ENCODE results near the gene HOXB2. TPM values are rescaled to one million over a fixed set of nuclear protein-coding genes. Genes with fewer than 3 reads are reported as not detected.

HOXB2 gene
- total RNA-seq, 1 experiment from 2014 or later = 34.5 TPM

- CTCF ChIA-PET = no interaction called here
- intact Hi-C loops (cut with micrococcal nuclease; ENCODE audit: unreplicated experiment) = no loop called here
- no TSS peak for BruUV-seq (replicated peaks)
Observed at GRCh38 chr17:48549281-48549630, 4.3 kb upstream of the HOXB2 start.

GRCh38 chr17:48548523-48549280, 3.8 kb upstream of the HOXB2 start:
- no peak for DNase-seq (ENCODE audit: low spot score)
- POLR2A ChIA-PET (ENCODE audit: low non-redundant PET) = no interaction called here
- intact Hi-C loops (cut with micrococcal nuclease; ENCODE audit: unreplicated experiment) = no loop called here
- CTCF ChIA-PET = no interaction called here
- no TSS peak for BruUV-seq (replicated peaks)
- no peak for TF ChIP-seq CTCF (conservative IDR thresholded peaks at IDR 0.05; ENCODE audit: low read depth, low read length)
- TF ChIP-seq EZH2 (IDR thresholded peaks at IDR 0.05; ENCODE audit: borderline replicate concordance, low read depth, low read length, poor library complexity, severe bottlenecking) = no peak
- Histone ChIP-seq H3K27me3 (replicated peaks; ENCODE audit: insufficient read depth, low read depth, low read length, poor library complexity) (no peaks in the 10 kb centered on the region), H3K9me3 (ENCODE audit: low read depth, low read length, poor library complexity, severe bottlenecking) (no peaks in the 10 kb centered on the region), H3K36me3 (ENCODE audit: insufficient read depth, low read length, poor library complexity, severe bottlenecking) (peaks cover 28% of the 10 kb centered on the region), H3K4me3 (ENCODE audit: low read depth, low read length, poor library complexity, severe bottlenecking) (no peak overlapping the region), H3K27ac (ENCODE audit: low read depth, low read length, poor library complexity, severe bottlenecking) (peak overlapping the region; percentile 95), H3K4me1 (ENCODE audit: insufficient read depth, low read length, poor library complexity, severe bottlenecking) (peaks cover 52% of the 10 kb centered on the region)

More at GRCh38 chr17:48549281-48549630, 4.3 kb upstream of the HOXB2 start:
- Histone ChIP-seq H3K4me3 (ENCODE audit: low read depth, low read length, poor library complexity, severe bottlenecking) (no peak overlapping the region), H3K27ac (ENCODE audit: low read depth, low read length, poor library complexity, severe bottlenecking) (peak overlapping the region; percentile 95), H3K27me3 (replicated peaks; ENCODE audit: insufficient read depth, low read depth, low read length, poor library complexity) (no peaks in the 10 kb centered on the region), H3K4me1 (ENCODE audit: insufficient read depth, low read length, poor library complexity, severe bottlenecking) (peaks cover 58% of the 10 kb centered on the region), H3K9me3 (ENCODE audit: low read depth, low read length, poor library complexity, severe bottlenecking) (no peaks in the 10 kb centered on the region), H3K36me3 (ENCODE audit: insufficient read depth, low read length, poor library complexity, severe bottlenecking) (peaks cover 28% of the 10 kb centered on the region)
- POLR2A ChIA-PET (ENCODE audit: low non-redundant PET) = no interaction called here
- TF ChIP-seq CTCF (conservative IDR thresholded peaks at IDR 0.05; ENCODE audit: low read depth, low read length) = no peak
- no peak for TF ChIP-seq EZH2 (IDR thresholded peaks at IDR 0.05; ENCODE audit: borderline replicate concordance, low read depth, low read length, poor library complexity, severe bottlenecking)
- DNase-seq (ENCODE audit: low spot score) = no peak

GRCh38 chr17:48547808-48548522, 3.1 kb upstream of the HOXB2 start:
- H3K9me3 ChIP-seq (ENCODE audit: low read depth, low read length, poor library complexity, severe bottlenecking) = no peaks in the 10 kb centered on the region
- DNase-seq (ENCODE audit: low spot score) = no peak
- H3K27ac ChIP-seq (ENCODE audit: low read depth, low read length, poor library complexity, severe bottlenecking) = peak overlapping the region; percentile 95
- peak overlapping the region; percentile 22 for H3K4me3 ChIP-seq (ENCODE audit: low read depth, low read length, poor library complexity, severe bottlenecking)
- peaks cover 29% of the 10 kb centered on the region for H3K36me3 ChIP-seq (ENCODE audit: insufficient read depth, low read length, poor library complexity, severe bottlenecking)
- TF ChIP-seq CTCF (conservative IDR thresholded peaks at IDR 0.05; ENCODE audit: low read depth, low read length) (no peak), EZH2 (IDR thresholded peaks at IDR 0.05; ENCODE audit: borderline replicate concordance, low read depth, low read length, poor library complexity, severe bottlenecking) (no peak)
- POLR2A ChIA-PET (ENCODE audit: low non-redundant PET) = interaction anchor here (0.6 kb wide), 1 partner anchor 27 kb away, joined by 9 read pairs; no protein-coding TSS in a partner anchor
- CTCF ChIA-PET = interaction anchor here (0.6 kb wide), 1 partner anchor 410 kb away, joined by 3 read pairs; no protein-coding TSS in a partner anchor
- no TSS peak for BruUV-seq (replicated peaks)
- no peaks in the 10 kb centered on the region for H3K27me3 ChIP-seq (replicated peaks; ENCODE audit: insufficient read depth, low read depth, low read length, poor library complexity)
- intact Hi-C loops (cut with micrococcal nuclease; ENCODE audit: unreplicated experiment) = no loop called here
- H3K4me1 ChIP-seq (ENCODE audit: insufficient read depth, low read length, poor library complexity, severe bottlenecking) = peaks cover 48% of the 10 kb centered on the region

All from A673 (cell line).